ENCODE measurements around the gene TPRN. TPM values are rescaled to one million over a fixed set of nuclear protein-coding genes. Genes with fewer than 3 reads are reported as not detected.

TPRN gene
- total RNA-seq (2021) (33.4 to 43.1 TPM (median 38.1 TPM) in 3 replicates), Bru-seq, nascent RNA (percentile 56 among the genes with signal in this experiment)
- long read RNA-seq, experiment 1, transcript TPRN-203 (3 exons, 3,350 nt): minor isoform, 9 of 78 reads
- long read RNA-seq, experiment 1, transcript TPRN-202 (4 exons, 2,661 nt): major isoform, 55 of 78 reads
- long read RNA-seq, experiment 1, partial matches to known transcripts: 1 of 78 reads
- long read RNA-seq, experiment 1, other reads (novel, unspliced or antisense): 12 of 78 reads
- long read RNA-seq, experiment 2, transcript TPRN-202 (4 exons, 2,661 nt): major isoform, 27 of 52 reads
- long read RNA-seq, experiment 2, transcript TPRN-203 (3 exons, 3,350 nt): minor isoform, 7 of 52 reads
- long read RNA-seq, experiment 2, partial matches to known transcripts: 12 of 52 reads
- long read RNA-seq, experiment 2, other reads (novel, unspliced or antisense): 6 of 52 reads
- long read RNA-seq, experiment 3, partial matches to known transcripts: 0 of 3 reads
- long read RNA-seq, experiment 3, other reads (novel, unspliced or antisense): 1 of 3 reads

GRCh38 chr9:137200311-137201204 is at the start of gene TPRN:
TPRN (minus strand) TSS chr9:137200741; CDS start chr9:137200711, 30 bp downstream.
- Mint-ChIP-seq H3K4me3 (peak within 1 kb of the TSS; percentile 84), H3K9me3 (no peaks in the 10 kb centered on the region), H3K4me1 (peaks cover 33% of the 10 kb centered on the region), H3K27me3 (ENCODE audit: low read depth) (no peaks in the 10 kb centered on the region), H3K36me3 (no peaks in the 10 kb centered on the region), H3K27ac (peak within 1 kb of the TSS; percentile 91)
- ATAC-seq (peak; percentile 97), DNase-seq (ENCODE audit: low spot score) (peak; percentile 100)
- ChIA-PET CTCF (interaction anchor here (0.6 to 2.8 kb wide), 19 partner anchors 12 to 623 kb away, joined by 3 to 28 read pairs (median 5); partner anchors contain the start of genes AJM1, ANAPC2, CYSRT1 and ENTPD2), POLR2A (interaction anchor here (0.6 to 1.5 kb wide), 21 partner anchors 10 to 235 kb away, joined by 3 to 13 read pairs (median 4); partner anchors contain the start of genes ANAPC2, MAN1B1, NELFB and RNF208)
- TF ChIP-seq MYBL2 (CRISPR knock-in tag; IDR thresholded peaks at IDR 0.05): 0 out of 2 replicates have a peak, but pooled peaks have one; percentile 25
- TF ChIP-seq NR2C2 (CRISPR knock-in tag; IDR thresholded peaks at IDR 0.05): no peak
- TF ChIP-seq FOXP4 (CRISPR knock-in tag; IDR thresholded peaks at IDR 0.05): 0 out of 2 replicates have a peak, but pooled peaks have one; percentile 29
- TF ChIP-seq SP1 (CRISPR knock-in tag; conservative IDR thresholded peaks at IDR 0.05): peak; percentile 91
- TF ChIP-seq NFYB (CRISPR knock-in tag; conservative IDR thresholded peaks at IDR 0.05; ENCODE audit: low read depth): peak; percentile 94
- peak; percentile 41; the same call in 1 of the 2 replicates for TF ChIP-seq RELA (CRISPR knock-in tag; IDR thresholded peaks at IDR 0.05; ENCODE audit: borderline replicate concordance)
- no peak for TF ChIP-seq JUN (CRISPR knock-in tag; IDR thresholded peaks at IDR 0.05)
- peak; percentile 81 for TF ChIP-seq MAX (CRISPR knock-in tag; IDR thresholded peaks at IDR 0.05)
- TF ChIP-seq E2F5 (CRISPR knock-in tag; IDR thresholded peaks at IDR 0.05): peak; percentile 64; the same call in 1 of the 2 replicates
- peak; percentile 64 for TF ChIP-seq ETV6 (CRISPR knock-in tag; IDR thresholded peaks at IDR 0.05)
- peak; percentile 95 for TF ChIP-seq ESRRA (CRISPR knock-in tag; IDR thresholded peaks at IDR 0.05; ENCODE audit: borderline replicate concordance)
- peak; percentile 77 for TF ChIP-seq GABPB1 (CRISPR knock-in tag; IDR thresholded peaks at IDR 0.05)
- TF ChIP-seq CBFB (CRISPR knock-in tag; IDR thresholded peaks at IDR 0.05; ENCODE audit: low read depth): no peak
- peak; percentile 34; the same call in 1 of the 2 replicates for TF ChIP-seq USF2 (CRISPR knock-in tag; IDR thresholded peaks at IDR 0.05)
- 0 out of 2 replicates have a peak, but pooled peaks have one; percentile 25 for TF ChIP-seq ZBTB43 (CRISPR knock-in tag; IDR thresholded peaks at IDR 0.05)
- TF ChIP-seq CREM (CRISPR knock-in tag; IDR thresholded peaks at IDR 0.05): peak; percentile 16; the same call in 1 of the 2 replicates
- TF ChIP-seq USF1 (CRISPR knock-in tag; IDR thresholded peaks at IDR 0.05): peak; percentile 56; the same call in 1 of the 2 replicates
- TF ChIP-seq FOXK1 (CRISPR knock-in tag; IDR thresholded peaks at IDR 0.05): 0 out of 2 replicates have a peak, but pooled peaks have one; percentile 42
- TF ChIP-seq AR (CRISPR knock-in tag; IDR thresholded peaks at IDR 0.05): no peak
- 0 out of 2 replicates have a peak, but pooled peaks have one; percentile 33 for TF ChIP-seq KAT7 (CRISPR knock-in tag; IDR thresholded peaks at IDR 0.05; ENCODE audit: borderline replicate concordance)
- TF ChIP-seq HMGXB4 (CRISPR knock-in tag; IDR thresholded peaks at IDR 0.05): peak; percentile 76; the same call in 1 of the 2 replicates
- no peak for TF ChIP-seq TEAD1 (CRISPR knock-in tag; IDR thresholded peaks at IDR 0.05)

Data from WTC11 (cell line).